Measurements from ENCODE around the gene HRK.

Gene HRK

GRCh38 chr12:116924558-116925453, 43.6 kb upstream of the HRK start:
- Histone ChIP-seq H3K9me3 (no peaks in the 10 kb centered on the region), H3K4me3 (ENCODE audit: low read depth in 1 of 2, low read length in 1 of 2) (no peak overlapping the region), H3K36me3 (no peaks in the 10 kb centered on the region), H3K4me1 (ENCODE audit: control insufficient read depth in 1 of 2, insufficient read depth in 1 of 2, low read depth in 1 of 2, low read length in 1 of 2) (peaks cover 4 to 9% of the 10 kb centered on the region in 2 experiments), H3K27me3 (no peaks in the 10 kb centered on the region), H3K27ac (no peak overlapping the region)
- TF ChIP-seq CTCF (IDR thresholded peaks at IDR 0.05): no peak

- no peak overlapping the region for H3K27ac ChIP-seq
- no peak overlapping the region for H3K4me3 ChIP-seq (ENCODE audit: low read depth in 1 of 2, low read length in 1 of 2)
- no peaks in the 10 kb centered on the region for H3K9me3 ChIP-seq
- H3K27me3 ChIP-seq: no peaks in the 10 kb centered on the region
- H3K4me1 ChIP-seq (ENCODE audit: control insufficient read depth in 1 of 2, insufficient read depth in 1 of 2, low read depth in 1 of 2, low read length in 1 of 2): peaks cover 11 to 14% of the 10 kb centered on the region in 2 experiments
- no peak for TF ChIP-seq CTCF (IDR thresholded peaks at IDR 0.05)
- H3K36me3 ChIP-seq: no peaks in the 10 kb centered on the region
These were observed 41.1 kb upstream of the HRK start for GRCh38 chr12:116922194-116922897.

GRCh38 chr12:116920939-116921338, 39.7 kb upstream of the HRK start:
- no peaks in the 10 kb centered on the region for H3K9me3 ChIP-seq
- TF ChIP-seq CTCF (IDR thresholded peaks at IDR 0.05): no peak

GRCh38 chr12:116919706-116920485, 38.7 kb upstream of the HRK start:
- Histone ChIP-seq H3K36me3 (no peaks in the 10 kb centered on the region), H3K27ac (no peak overlapping the region), H3K9me3 (no peaks in the 10 kb centered on the region), H3K27me3 (no peaks in the 10 kb centered on the region), H3K4me1 (ENCODE audit: control insufficient read depth in 1 of 2, insufficient read depth in 1 of 2, low read depth in 1 of 2, low read length in 1 of 2) (peaks cover 11% of the 10 kb centered on the region in 2 experiments), H3K4me3 (ENCODE audit: low read depth in 1 of 2, low read length in 1 of 2) (no peak overlapping the region)
- TF ChIP-seq CTCF (IDR thresholded peaks at IDR 0.05): no peak

More at GRCh38 chr12:116920939-116921338, 39.7 kb upstream of the HRK start:
- Histone ChIP-seq H3K27ac (no peak overlapping the region), H3K36me3 (no peaks in the 10 kb centered on the region), H3K27me3 (no peaks in the 10 kb centered on the region), H3K4me3 (ENCODE audit: low read depth in 1 of 2, low read length in 1 of 2) (no peak overlapping the region), H3K4me1 (ENCODE audit: control insufficient read depth in 1 of 2, insufficient read depth in 1 of 2, low read depth in 1 of 2, low read length in 1 of 2) (peaks cover 11 to 14% of the 10 kb centered on the region in 2 experiments)

GRCh38 chr12:116919247-116919661, 38.0 kb upstream of the HRK start:
- no peak overlapping the region for H3K27ac ChIP-seq
- no peaks in the 10 kb centered on the region for H3K27me3 ChIP-seq
- peaks cover 5 to 7% of the 10 kb centered on the region in 2 experiments for H3K4me1 ChIP-seq (ENCODE audit: control insufficient read depth in 1 of 2, insufficient read depth in 1 of 2, low read depth in 1 of 2, low read length in 1 of 2)
- no peak for TF ChIP-seq CTCF (IDR thresholded peaks at IDR 0.05)
- H3K4me3 ChIP-seq (ENCODE audit: low read depth in 1 of 2, low read length in 1 of 2): no peak overlapping the region
- H3K36me3 ChIP-seq: no peaks in the 10 kb centered on the region
- H3K9me3 ChIP-seq: no peaks in the 10 kb centered on the region
